HepG2 (cell line): ENCODE measurements around the gene NFIL3. TPM values are rescaled to one million over a fixed set of nuclear protein-coding genes. Genes with fewer than 3 reads are reported as not detected.

Experiments
- EHMT2 ChIP-seq: fragments of 200-600 bp; sonication (generic); IDR thresholded peaks from 2 replicates; pipeline ENCODE4 v1.7.0; 2017; ENCODE audit warnings: antibody characterized with exemption, low read depth, low read length, borderline replicate concordance
- KAT7 ChIP-seq: IDR thresholded peaks from 2 replicates; pipeline ENCODE4 v1.6.1; 2018; ENCODE audit warnings: borderline replicate concordance, missing compliant biosample characterization
- LRRFIP1 ChIP-seq: sonication (generic); formaldehyde crosslinking; conservative IDR thresholded peaks from 2 replicates; pipeline ENCODE4 v1.4.0; 2020; ENCODE audit warnings: missing genetic modification reagents
- NR1H2 ChIP-seq: sonication (generic); formaldehyde crosslinking; IDR thresholded peaks from 2 replicates; pipeline ENCODE4 v1.8.1; 2022; ENCODE audit warnings: low read depth, missing genetic modification reagents, borderline replicate concordance
- SIX4 ChIP-seq: sonication (generic); formaldehyde crosslinking; IDR thresholded peaks from 2 replicates; pipeline ENCODE4 v1.4.0; 2020; ENCODE audit warnings: missing genetic modification reagents
- TBX3 ChIP-seq: fragments of 450-650 bp; IDR thresholded peaks from 2 replicates; pipeline ENCODE4 v1.6.1; 2017; ENCODE audit warnings: antibody characterized with exemption, mild to moderate bottlenecking, inconsistent platforms, borderline replicate concordance
- TEAD2 ChIP-seq: sonication (generic); formaldehyde crosslinking; IDR thresholded peaks from 2 replicates; pipeline ENCODE4 v1.9.0; 2021; ENCODE audit warnings: missing genetic modification reagents
- TFE3 ChIP-seq: IDR thresholded peaks from 2 replicates; pipeline ENCODE4 v1.6.1; 2016
- THYN1 ChIP-seq: sonication (generic); formaldehyde crosslinking; IDR thresholded peaks from 2 replicates; pipeline ENCODE4 v1.8.1; 2023; ENCODE audit warnings: low read depth, mild to moderate bottlenecking, moderate library complexity, missing genetic modification reagents, borderline replicate concordance
- ZBTB40 ChIP-seq, 2 experiments: fragments of 450-650 bp in 1 of 2; sonication (generic) in 1 of 2; formaldehyde crosslinking in 1 of 2; IDR thresholded peaks; 2 replicates each; pipeline versions ENCODE4 v1.6.1 to v1.8.0; 2016 to 2022; ENCODE audit warnings: antibody characterized with exemption in 1 of 2, mild to moderate bottlenecking in 1 of 2, missing genetic modification reagents in 1 of 2
- ZNF251 ChIP-seq: sonication (generic); formaldehyde crosslinking; IDR thresholded peaks from 2 replicates; pipeline ENCODE4 v1.9.0; 2021; ENCODE audit warnings: mild to moderate bottlenecking, missing genetic modification reagents
- ZNF3 ChIP-seq: IDR thresholded peaks from 2 replicates; pipeline ENCODE4 v1.7.0; 2017; ENCODE audit warnings: inconsistent platforms
- ZNF777 ChIP-seq: sonication (generic); formaldehyde crosslinking; IDR thresholded peaks from 2 replicates; pipeline ENCODE4 v1.4.0; 2020; ENCODE audit warnings: missing genetic modification reagents
- ZNF780A ChIP-seq: sonication (generic); formaldehyde crosslinking; IDR thresholded peaks from 2 replicates; pipeline ENCODE4 v1.8.0; 2022; ENCODE audit warnings: mild to moderate bottlenecking, missing genetic modification reagents, moderate library complexity
- ZNF879 ChIP-seq: sonication (generic); formaldehyde crosslinking; IDR thresholded peaks from 2 replicates; pipeline ENCODE4 v1.8.1; 2023; ENCODE audit warnings: missing genetic modification reagents
- polyA plus RNA-seq, 8 experiments: library from polyadenylated mRNA; depleted of rRNA in 3 of 8; stranded (reverse) in 7 of 8; unstranded in 1 of 8; fragments of >200 nt; fragmentation: Illumina TruSeq in 4 of 8; extraction: Trizol in 4 of 8; gene quantifications; 2 replicates each; pipeline versions ENCODE4 v1.2.1 to v1.2.3, GENCODE V29; 2011 to 2016; ENCODE audit warnings: low read depth in 4 of 8, missing spikeins in 1 of 8, mixed read lengths in 1 of 8; ENCODE audit not compliant: insufficient read depth in 1 of 8
- total RNA-seq, 5 experiments: library from RNA; depleted of rRNA; stranded (reverse); fragments of >200 nt; fragmentation: Illumina TruSeq; extraction: Trizol; gene quantifications; 2 replicates each; pipeline ENCODE4 v1.2.3, GENCODE V29; 2016; ENCODE audit warnings: low read depth in 1 of 5
- TF ChIP-seq, protein P1 (sequence below): sonication (generic); formaldehyde crosslinking; IDR thresholded peaks from 2 replicates; pipeline ENCODE4 v1.5.0; 2020; ENCODE audit warnings: missing genetic modification reagents, mild to moderate bottlenecking, borderline replicate concordance

The NFIL3 gene
- total and polyA plus RNA-seq, 2 of the 13 experiments (the other 11 are each of a cell fraction or from before 2014, with no cell fraction given) = 46.6 to 54.2 TPM

GRCh38 chr9:91395106-91395552, 28.5 kb downstream of the NFIL3 start (continued):
- TF ChIP-seq ZNF879 (CRISPR knock-in tag) (no peak), THYN1 (CRISPR knock-in tag) (no peak), ZNF251 (CRISPR knock-in tag) (no peak), EHMT2 (peak; percentile 63; the same call in 1 of the 2 replicates), ZBTB40 (IDR thresholded peaks at IDR 0.05) (no peak), ZBTB40 (CRISPR knock-in tag; IDR thresholded peaks at IDR 0.05) (no peak), KAT7 (CRISPR knock-in tag) (no peak), TEAD2 (CRISPR knock-in tag) (no peak), SIX4 (CRISPR knock-in tag) (peak; percentile 64), NR1H2 (CRISPR knock-in tag) (no peak), LRRFIP1 (CRISPR knock-in tag) (no peak), ZNF780A (CRISPR knock-in tag) (no peak), ZNF777 (CRISPR knock-in tag) (no peak), ZNF3 (CRISPR knock-in tag) (peak; percentile 94), TBX3 (no peak), TFE3 (CRISPR knock-in tag) (peak; percentile 96)
- TF ChIP-seq, protein P1, sequence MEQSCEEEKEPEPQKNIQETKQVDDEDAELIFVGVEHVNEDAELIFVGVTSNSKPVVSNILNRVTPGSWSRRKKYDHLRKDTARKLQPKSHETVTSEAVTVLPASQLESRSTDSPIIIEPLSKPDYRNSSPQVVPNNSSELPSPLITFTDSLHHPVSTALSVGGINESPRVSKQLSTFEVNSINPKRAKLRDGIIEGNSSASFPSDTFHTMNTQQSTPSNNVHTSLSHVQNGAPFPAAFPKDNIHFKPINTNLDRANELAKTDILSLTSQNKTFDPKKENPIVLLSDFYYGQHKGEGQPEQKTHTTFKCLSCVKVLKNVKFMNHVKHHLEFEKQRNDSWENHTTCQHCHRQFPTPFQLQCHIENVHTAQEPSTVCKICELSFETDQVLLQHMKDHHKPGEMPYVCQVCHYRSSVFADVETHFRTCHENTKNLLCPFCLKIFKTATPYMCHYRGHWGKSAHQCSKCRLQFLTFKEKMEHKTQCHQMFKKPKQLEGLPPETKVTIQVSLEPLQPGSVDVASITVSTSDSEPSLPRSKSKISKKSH (CRISPR knock-in tag) = no peak
